ENCODE measurements around the gene MTIF2.
"Not testable (repeated sequence)": the region's sequence is repeated elsewhere in the genome, so short reads cannot be mapped to it uniquely, and the experiment has no call there.

The MTIF2 gene

GRCh38 chr2:55239656-55240222, 29.3 kb downstream of the MTIF2 start:
- DNase-seq: no peak

GRCh38 chr2:55236992-55237543, 32.0 kb downstream of the MTIF2 start:
- no peak for DNase-seq

GRCh38 chr2:55235724-55236538, 33.1 kb downstream of the MTIF2 start:
- DNase-seq: no peak

- no peak for DNase-seq
These were observed 35.4 kb downstream of the MTIF2 start for GRCh38 chr2:55233658-55233940.

GRCh38 chr2:55232863-55233657, 36.0 kb downstream of the MTIF2 start:
- DNase-seq: peak; percentile 35

GRCh38 chr2:55232084-55232862, 36.8 kb downstream of the MTIF2 start, which contains the start of the genes CLHC1 and RPS27A:
CLHC1 (minus strand) TSS chr2:55232293; CDS start chr2:55222411, 9,882 bp downstream.
RPS27A (plus strand) TSS chr2:55232688; CDS start chr2:55232825, 137 bp downstream.
- DNase-seq: peak; percentile 93

GRCh38 chr2:55231546-55232083, 37.4 kb downstream of the MTIF2 start:
- no peak for DNase-seq

GRCh38 chr2:55230551-55230950, 38.5 kb downstream of the MTIF2 start:
- DNase-seq: no peak

GRCh38 chr2:55229221-55229620, 39.8 kb downstream of the MTIF2 start:
- DNase-seq: no peak

GRCh38 chr2:55228226-55228563, 40.8 kb downstream of the MTIF2 start:
- DNase-seq: no peak

GRCh38 chr2:55227437-55228225, 41.4 kb downstream of the MTIF2 start:
- not testable (repeated sequence) for DNase-seq

- DNase-seq: no peak
These were observed 43.5 kb downstream of the MTIF2 start for GRCh38 chr2:55225481-55226020.

- DNase-seq: no peak
These were observed 44.2 kb downstream of the MTIF2 start for GRCh38 chr2:55224761-55225261.

GRCh38 chr2:55223958-55224760, 44.9 kb downstream of the MTIF2 start:
- no peak for DNase-seq

- DNase-seq: no peak
These were observed 55.2 kb downstream of the MTIF2 start for GRCh38 chr2:55213822-55214221.

GRCh38 chr2:55204950-55205349, 64.1 kb downstream of the MTIF2 start:
- no peak for DNase-seq

GRCh38 chr2:55204536-55204935, 64.5 kb downstream of the MTIF2 start:
- DNase-seq: no peak

GRCh38 chr2:55200416-55200815, 68.6 kb downstream of the MTIF2 start:
- no peak for DNase-seq

GRCh38 chr2:55196526-55196925, 72.5 kb downstream of the MTIF2 start:
- DNase-seq: no peak

GRCh38 chr2:55191888-55192287, 77.1 kb downstream of the MTIF2 start:
- not testable (repeated sequence) for DNase-seq
